Measurements from ENCODE around the gene WNT10A. TPM values are rescaled to one million over a fixed set of nuclear protein-coding genes. Genes with fewer than 3 reads are reported as not detected.
A peak's percentile ranks its signal among the peaks of the same experiment; 100 is the strongest.

The WNT10A gene
- total and polyA plus RNA-seq, 10 donors: 1.5 to 7.9 (median 2.3) TPM

DNA sequence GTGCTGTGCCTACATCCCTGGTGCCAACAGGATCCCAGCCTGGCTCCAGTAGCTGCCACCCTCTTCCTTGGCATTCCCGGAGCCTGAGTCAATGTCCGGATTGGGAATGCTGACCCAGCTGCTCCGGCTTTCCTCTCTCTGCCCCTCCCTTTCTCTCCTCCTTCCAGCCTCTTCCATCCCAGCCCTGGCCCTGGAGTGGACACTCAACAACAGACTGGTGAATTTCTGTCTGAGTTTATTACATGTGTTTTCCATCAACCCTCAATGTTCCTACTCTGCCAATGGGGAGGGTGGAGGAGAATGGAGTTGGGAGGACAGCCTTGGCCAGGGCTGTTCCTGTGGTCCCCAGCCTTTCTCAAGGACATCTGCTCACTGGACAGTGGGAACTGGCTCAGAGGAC, 48.1 kb upstream of the WNT10A start:
- peak; percentile 44 for DNase-seq
- intact Hi-C loops (cut with DNase I; ENCODE audit: low total_unique reads): no loop called here
- H3K36me3 ChIP-seq: no peaks in the 10 kb centered on the region
- TF ChIP-seq POLR2A (IDR thresholded peaks at IDR 0.05) (no peak), POLR2AphosphoS5 (IDR thresholded peaks at IDR 0.05) (no peak)
- TF ChIP-seq, protein P1, sequence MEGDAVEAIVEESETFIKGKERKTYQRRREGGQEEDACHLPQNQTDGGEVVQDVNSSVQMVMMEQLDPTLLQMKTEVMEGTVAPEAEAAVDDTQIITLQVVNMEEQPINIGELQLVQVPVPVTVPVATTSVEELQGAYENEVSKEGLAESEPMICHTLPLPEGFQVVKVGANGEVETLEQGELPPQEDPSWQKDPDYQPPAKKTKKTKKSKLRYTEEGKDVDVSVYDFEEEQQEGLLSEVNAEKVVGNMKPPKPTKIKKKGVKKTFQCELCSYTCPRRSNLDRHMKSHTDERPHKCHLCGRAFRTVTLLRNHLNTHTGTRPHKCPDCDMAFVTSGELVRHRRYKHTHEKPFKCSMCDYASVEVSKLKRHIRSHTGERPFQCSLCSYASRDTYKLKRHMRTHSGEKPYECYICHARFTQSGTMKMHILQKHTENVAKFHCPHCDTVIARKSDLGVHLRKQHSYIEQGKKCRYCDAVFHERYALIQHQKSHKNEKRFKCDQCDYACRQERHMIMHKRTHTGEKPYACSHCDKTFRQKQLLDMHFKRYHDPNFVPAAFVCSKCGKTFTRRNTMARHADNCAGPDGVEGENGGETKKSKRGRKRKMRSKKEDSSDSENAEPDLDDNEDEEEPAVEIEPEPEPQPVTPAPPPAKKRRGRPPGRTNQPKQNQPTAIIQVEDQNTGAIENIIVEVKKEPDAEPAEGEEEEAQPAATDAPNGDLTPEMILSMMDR (IDR thresholded peaks at IDR 0.05 in 8 of 11, conservative IDR thresholded peaks at IDR 0.05 in 3 of 11): no peak
- H3K27ac ChIP-seq: peak overlapping the region in 2 of 8 donors; percentile 22 to 60
- WGBS, 5 donors: 37 to 71% (median 61%) methylated on average over 3 of the region's 3 CpGs
- peaks cover 0 to 81% (median 0%) of the 10 kb centered on the region in 7 donors for H3K27me3 ChIP-seq (replicated peaks in 1 of 7)
- H3K9me3 ChIP-seq: peaks cover 0 to 8% (median 6%) of the 10 kb centered on the region in 8 donors
- no peak overlapping the region for H3K4me3 ChIP-seq
- no peaks in the 10 kb centered on the region for H3K4me1 ChIP-seq

DNA sequence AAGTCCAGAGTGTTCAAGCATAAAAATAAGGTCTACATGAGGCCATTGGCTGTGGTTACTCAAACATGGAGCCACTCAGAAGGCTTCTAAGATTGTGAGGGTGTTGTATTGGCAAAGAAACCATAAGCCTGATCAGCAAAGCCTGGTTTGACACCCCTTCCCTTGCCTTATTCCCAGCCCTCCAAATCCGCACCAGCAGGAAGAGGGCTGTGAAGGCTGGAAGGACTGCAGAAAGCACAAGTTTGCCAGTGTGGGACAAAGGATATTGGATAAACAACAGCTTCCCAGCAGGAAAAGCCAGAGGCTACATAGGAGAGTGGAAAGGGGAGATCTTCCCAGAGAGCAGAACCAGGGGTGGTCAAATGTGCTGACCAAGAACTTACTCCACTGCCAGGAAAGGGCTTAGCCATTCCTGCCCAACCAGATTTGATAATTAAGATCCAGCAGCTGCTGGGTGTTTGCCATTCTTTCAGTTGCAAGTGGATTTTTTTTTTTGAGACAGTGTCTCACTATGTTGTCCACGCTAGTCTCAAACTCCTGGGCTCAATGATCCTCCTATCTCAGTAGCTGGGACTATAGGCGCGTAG, 47.5 kb upstream of the WNT10A start:
- peaks cover 0 to 14% (median 11%) of the 10 kb centered on the region in 8 donors for H3K9me3 ChIP-seq
- TF ChIP-seq POLR2AphosphoS5 (IDR thresholded peaks at IDR 0.05): no peak
- TF ChIP-seq POLR2A (IDR thresholded peaks at IDR 0.05): no peak
- TF ChIP-seq, protein P1 (IDR thresholded peaks at IDR 0.05 in 8 of 11, conservative IDR thresholded peaks at IDR 0.05 in 3 of 11): no peak
- peak overlapping the region in 2 of 8 donors; percentile 22 to 60 for H3K27ac ChIP-seq
- no peak overlapping the region for H3K4me3 ChIP-seq
- intact Hi-C loops (cut with DNase I; ENCODE audit: low total_unique reads): no loop called here
- WGBS, 5 donors: 74 to 91% (median 84%) methylated on average over 4 of the region's 4 CpGs
- DNase-seq: no peak
- H3K4me1 ChIP-seq: no peaks in the 10 kb centered on the region
- peaks cover 0 to 75% (median 0%) of the 10 kb centered on the region in 7 donors for H3K27me3 ChIP-seq (replicated peaks in 1 of 7)
- H3K36me3 ChIP-seq: no peaks in the 10 kb centered on the region

DNA sequence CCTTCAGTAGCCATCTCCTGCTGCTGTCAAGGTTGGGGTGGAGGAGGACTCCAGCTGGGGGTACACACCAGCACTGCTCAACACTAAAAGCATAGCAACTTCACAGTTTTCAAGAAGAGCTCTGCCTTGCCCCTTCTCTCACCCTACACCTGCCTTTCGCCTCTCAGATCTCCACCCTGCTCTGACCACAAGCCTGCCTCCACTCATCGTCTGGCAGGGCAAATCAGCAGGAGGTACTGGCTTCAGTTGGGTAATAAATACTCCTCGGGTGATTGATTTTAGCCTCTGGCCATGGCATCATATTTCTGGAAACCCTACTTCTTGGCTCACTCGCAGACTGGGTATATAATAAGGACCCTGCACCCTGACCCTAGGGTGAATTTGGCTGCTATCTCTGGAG, 46.0 kb upstream of the WNT10A start:
- 63 to 75% (median 70%) methylated on average over 4 of the region's 4 CpGs for whole genome bisulfite sequencing, 5 donors
- peaks cover 0 to 5% (median 0%) of the 10 kb centered on the region in 6 donors for H3K4me1 ChIP-seq
- no peaks in the 10 kb centered on the region for H3K36me3 ChIP-seq
- no peak overlapping the region for H3K27ac ChIP-seq
- intact Hi-C loops (cut with DNase I; ENCODE audit: low total_unique reads): no loop called here
- no peak for DNase-seq
- peaks cover 0 to 76% (median 0%) of the 10 kb centered on the region in 7 donors for H3K27me3 ChIP-seq (replicated peaks in 1 of 7)
- TF ChIP-seq, protein P1 (IDR thresholded peaks at IDR 0.05 in 8 of 11, conservative IDR thresholded peaks at IDR 0.05 in 3 of 11): no peak
- no peak for TF ChIP-seq POLR2AphosphoS5 (IDR thresholded peaks at IDR 0.05)
- TF ChIP-seq POLR2A (IDR thresholded peaks at IDR 0.05): no peak
- H3K9me3 ChIP-seq: peaks cover 0 to 17% (median 12%) of the 10 kb centered on the region in 8 donors
- H3K4me3 ChIP-seq: no peak overlapping the region

DNA sequence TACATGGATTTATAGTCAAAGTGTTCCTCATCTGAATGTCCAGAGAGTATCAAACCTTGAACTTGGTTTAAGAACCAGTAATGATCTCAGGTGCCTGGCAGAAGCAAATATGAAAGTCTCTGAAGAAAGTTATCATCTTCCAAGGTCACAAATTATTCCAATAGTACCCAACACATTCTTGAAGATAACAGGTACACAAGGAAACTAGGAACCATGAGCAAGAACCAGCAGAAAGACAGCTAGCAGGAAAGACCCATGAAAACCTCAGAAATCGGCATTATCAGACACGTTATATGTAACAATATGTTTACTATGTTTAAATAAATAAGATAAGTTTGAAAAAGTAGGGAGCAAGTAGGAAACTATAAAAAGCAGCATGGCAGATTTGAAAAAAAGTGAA, 43.2 kb upstream of the WNT10A start:
- peaks cover 0 to 17% (median 12%) of the 10 kb centered on the region in 8 donors for H3K9me3 ChIP-seq
- H3K27ac ChIP-seq: no peak overlapping the region
- TF ChIP-seq POLR2AphosphoS5 (IDR thresholded peaks at IDR 0.05) (no peak), POLR2A (IDR thresholded peaks at IDR 0.05) (no peak)
- TF ChIP-seq, protein P1 (IDR thresholded peaks at IDR 0.05 in 8 of 11, conservative IDR thresholded peaks at IDR 0.05 in 3 of 11): no peak
- intact Hi-C loops (cut with DNase I; ENCODE audit: low total_unique reads): no loop called here
- no peak for DNase-seq
- H3K4me1 ChIP-seq: peaks cover 0 to 5% (median 0%) of the 10 kb centered on the region in 6 donors
- WGBS, 5 donors: 88 to 96% (median 90%) methylated on average over 2 of the region's 2 CpGs
- no peak overlapping the region for H3K4me3 ChIP-seq
- H3K27me3 ChIP-seq (replicated peaks in 1 of 7): peaks cover 0 to 65% (median 0%) of the 10 kb centered on the region in 7 donors
- H3K36me3 ChIP-seq: no peaks in the 10 kb centered on the region
